Measurements from ENCODE around the gene KIF5B. TPM values are rescaled to one million over a fixed set of nuclear protein-coding genes. Genes with fewer than 3 reads are reported as not detected.
"Not testable (repeated sequence)": the region's sequence is repeated elsewhere in the genome, so short reads cannot be mapped to it uniquely, and the experiment has no call there.

Gene KIF5B
- total RNA-seq, 1 donor from 2014 or later: 78.1 TPM

GRCh38 chr10:31994926-31995325 is 61.3 kb downstream of the KIF5B start:
- H3K4me3 ChIP-seq: no peak overlapping the region
- H3K27ac ChIP-seq: no peak overlapping the region
- no peak for DNase-seq (ENCODE audit: low spot score in 2 of 2)
- TF ChIP-seq, protein P1, sequence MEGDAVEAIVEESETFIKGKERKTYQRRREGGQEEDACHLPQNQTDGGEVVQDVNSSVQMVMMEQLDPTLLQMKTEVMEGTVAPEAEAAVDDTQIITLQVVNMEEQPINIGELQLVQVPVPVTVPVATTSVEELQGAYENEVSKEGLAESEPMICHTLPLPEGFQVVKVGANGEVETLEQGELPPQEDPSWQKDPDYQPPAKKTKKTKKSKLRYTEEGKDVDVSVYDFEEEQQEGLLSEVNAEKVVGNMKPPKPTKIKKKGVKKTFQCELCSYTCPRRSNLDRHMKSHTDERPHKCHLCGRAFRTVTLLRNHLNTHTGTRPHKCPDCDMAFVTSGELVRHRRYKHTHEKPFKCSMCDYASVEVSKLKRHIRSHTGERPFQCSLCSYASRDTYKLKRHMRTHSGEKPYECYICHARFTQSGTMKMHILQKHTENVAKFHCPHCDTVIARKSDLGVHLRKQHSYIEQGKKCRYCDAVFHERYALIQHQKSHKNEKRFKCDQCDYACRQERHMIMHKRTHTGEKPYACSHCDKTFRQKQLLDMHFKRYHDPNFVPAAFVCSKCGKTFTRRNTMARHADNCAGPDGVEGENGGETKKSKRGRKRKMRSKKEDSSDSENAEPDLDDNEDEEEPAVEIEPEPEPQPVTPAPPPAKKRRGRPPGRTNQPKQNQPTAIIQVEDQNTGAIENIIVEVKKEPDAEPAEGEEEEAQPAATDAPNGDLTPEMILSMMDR (IDR thresholded peaks at IDR 0.05): no peak
- H3K9me3 ChIP-seq: no peaks in the 10 kb centered on the region
- no peaks in the 10 kb centered on the region for H3K27me3 ChIP-seq
- H3K36me3 ChIP-seq: no peaks in the 10 kb centered on the region
- no peaks in the 10 kb centered on the region for H3K4me1 ChIP-seq
- intact Hi-C loops (cut with DNase I): no loop called here

DNA sequence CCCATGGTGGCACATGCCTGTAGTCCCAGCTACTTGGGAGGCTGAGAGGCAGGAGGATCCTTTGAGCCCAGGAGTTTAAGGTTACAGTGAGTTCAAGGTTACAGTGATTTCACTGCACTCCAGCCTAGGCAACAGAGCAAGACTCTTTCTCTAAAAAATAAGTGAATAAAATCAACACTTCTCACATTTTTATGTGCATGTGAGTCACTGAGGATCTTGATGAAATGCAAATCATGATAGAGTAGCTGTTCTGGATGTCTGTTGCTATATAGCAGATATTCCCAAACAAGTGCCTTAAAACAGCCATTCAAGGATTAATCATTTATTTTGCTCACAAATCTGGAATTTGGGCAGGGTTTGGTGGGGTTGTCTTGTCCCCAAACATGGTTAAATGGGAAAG is 65.3 kb downstream of the KIF5B start:
- no peaks in the 10 kb centered on the region for H3K4me1 ChIP-seq
- TF ChIP-seq, protein P1 (IDR thresholded peaks at IDR 0.05): no peak
- H3K27me3 ChIP-seq: no peaks in the 10 kb centered on the region
- H3K4me3 ChIP-seq: no peak overlapping the region
- no peak for DNase-seq (ENCODE audit: low spot score in 2 of 2)
- intact Hi-C loops (cut with DNase I): no loop called here
- no peak overlapping the region for H3K27ac ChIP-seq
- no peaks in the 10 kb centered on the region for H3K9me3 ChIP-seq
- H3K36me3 ChIP-seq: no peaks in the 10 kb centered on the region

GRCh38 chr10:31987786-31988185 is 68.4 kb downstream of the KIF5B start:
- H3K27me3 ChIP-seq; H3K36me3 ChIP-seq; H3K4me1 ChIP-seq; intact Hi-C loops (cut with DNase I); H3K9me3 ChIP-seq; H3K27ac ChIP-seq; H3K4me3 ChIP-seq; DNase-seq (ENCODE audit: low spot score in 2 of 2): not testable (repeated sequence)

DNA sequence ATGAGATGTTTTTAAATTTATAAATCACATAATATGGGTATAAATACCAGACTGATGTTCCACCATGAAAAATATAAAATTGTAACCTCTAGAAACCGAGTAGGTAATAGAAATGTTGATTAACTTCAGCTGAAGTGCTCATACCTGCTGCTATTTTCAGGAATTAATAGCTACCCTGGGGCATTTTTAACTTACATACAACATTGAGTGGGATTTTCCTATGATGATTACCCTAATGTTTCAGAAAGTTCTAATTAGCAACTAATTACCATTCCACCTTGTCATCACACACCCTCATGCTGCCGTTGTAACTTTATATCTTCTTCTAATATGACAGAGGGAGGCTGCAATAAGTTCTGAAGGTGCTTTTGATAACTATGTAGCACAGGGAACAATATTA is 74.1 kb downstream of the KIF5B start:
- H3K27ac ChIP-seq: no peak overlapping the region
- TF ChIP-seq, protein P1 (IDR thresholded peaks at IDR 0.05): no peak
- no peak for DNase-seq (ENCODE audit: low spot score in 2 of 2)
- intact Hi-C loops (cut with DNase I): no loop called here
- no peaks in the 10 kb centered on the region for H3K4me1 ChIP-seq
- H3K36me3 ChIP-seq: no peaks in the 10 kb centered on the region
- no peaks in the 10 kb centered on the region for H3K27me3 ChIP-seq
- no peaks in the 10 kb centered on the region for H3K9me3 ChIP-seq
- H3K4me3 ChIP-seq: no peak overlapping the region

- intact Hi-C loops (cut with DNase I): no loop called here
- no peak overlapping the region for H3K4me3 ChIP-seq
- H3K36me3 ChIP-seq: no peaks in the 10 kb centered on the region
- DNase-seq (ENCODE audit: low spot score in 2 of 2): no peak
- no peak overlapping the region for H3K27ac ChIP-seq
- no peaks in the 10 kb centered on the region for H3K4me1 ChIP-seq
- no peaks in the 10 kb centered on the region for H3K27me3 ChIP-seq
- TF ChIP-seq, protein P1 (IDR thresholded peaks at IDR 0.05): no peak
- H3K9me3 ChIP-seq: no peaks in the 10 kb centered on the region
Observed at GRCh38 chr10:31980471-31980870, 75.8 kb downstream of the KIF5B start.

DNA sequence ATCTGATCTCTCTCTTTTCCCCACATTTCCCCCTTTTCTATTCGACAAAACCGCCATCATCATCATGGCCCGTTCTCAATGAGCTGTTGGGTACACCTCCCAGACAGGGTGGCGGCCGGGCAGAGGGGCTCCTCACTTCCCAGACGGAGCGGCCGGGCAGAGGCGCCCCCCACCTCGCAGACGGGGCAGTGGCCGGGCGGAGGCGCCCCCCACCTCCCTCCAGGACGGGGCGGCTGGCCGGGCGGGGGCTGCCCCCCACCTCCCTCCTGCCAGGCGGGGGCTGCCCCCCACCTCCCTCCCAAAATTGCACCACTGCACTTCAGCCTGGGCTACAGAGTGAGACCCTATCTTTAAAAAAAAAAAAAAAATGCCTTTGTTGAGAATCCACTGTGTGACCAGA is 77.2 kb downstream of the KIF5B start:
- H3K36me3 ChIP-seq; DNase-seq (ENCODE audit: low spot score in 2 of 2); intact Hi-C loops (cut with DNase I); H3K9me3 ChIP-seq; H3K27me3 ChIP-seq; H3K4me1 ChIP-seq; H3K4me3 ChIP-seq; H3K27ac ChIP-seq: not testable (repeated sequence)

- no peaks in the 10 kb centered on the region for H3K4me1 ChIP-seq
- H3K36me3 ChIP-seq: no peaks in the 10 kb centered on the region
- H3K27me3 ChIP-seq: no peaks in the 10 kb centered on the region
- H3K4me3 ChIP-seq: no peak overlapping the region
- intact Hi-C loops (cut with DNase I): no loop called here
- DNase-seq (ENCODE audit: low spot score in 2 of 2): no peak
- no peaks in the 10 kb centered on the region for H3K9me3 ChIP-seq
- H3K27ac ChIP-seq: no peak overlapping the region
- TF ChIP-seq, protein P1 (IDR thresholded peaks at IDR 0.05): no peak
Observed at GRCh38 chr10:31978156-31978483, 78.1 kb downstream of the KIF5B start.

Data from ascending aorta (tissue), 2 donors.